ENCODE data around the gene HHIPL1.

HHIPL1 gene

GRCh38 chr14:99679111-99679510 is 34.2 kb downstream of the HHIPL1 start:
- no peak overlapping the region for H3K4me3 ChIP-seq (ENCODE audit: low read depth, low read length)
- no peak for DNase-seq (ENCODE audit: low read depth)
- no peak for TF ChIP-seq CTCF (IDR thresholded peaks at IDR 0.05; ENCODE audit: insufficient read depth, low read depth, low read length, missing control alignments)

- no peak overlapping the region for H3K4me3 ChIP-seq (ENCODE audit: low read depth, low read length)
- no peak for DNase-seq (ENCODE audit: low read depth)
- no peak for TF ChIP-seq CTCF (IDR thresholded peaks at IDR 0.05; ENCODE audit: insufficient read depth, low read depth, low read length, missing control alignments)
Measured at GRCh38 chr14:99679543-99679942, 34.6 kb downstream of the HHIPL1 start.

GRCh38 chr14:99679996-99680395 is 35.1 kb downstream of the HHIPL1 start:
- no peak for DNase-seq (ENCODE audit: low read depth)
- no peak overlapping the region for H3K4me3 ChIP-seq (ENCODE audit: low read depth, low read length)
- TF ChIP-seq CTCF (IDR thresholded peaks at IDR 0.05; ENCODE audit: insufficient read depth, low read depth, low read length, missing control alignments) = no peak

- H3K4me3 ChIP-seq (ENCODE audit: low read depth, low read length) = no peak overlapping the region
- no peak for DNase-seq (ENCODE audit: low read depth)
- TF ChIP-seq CTCF (IDR thresholded peaks at IDR 0.05; ENCODE audit: insufficient read depth, low read depth, low read length, missing control alignments) = no peak
Measured at GRCh38 chr14:99681101-99681831, 36.3 kb downstream of the HHIPL1 start.

DNA sequence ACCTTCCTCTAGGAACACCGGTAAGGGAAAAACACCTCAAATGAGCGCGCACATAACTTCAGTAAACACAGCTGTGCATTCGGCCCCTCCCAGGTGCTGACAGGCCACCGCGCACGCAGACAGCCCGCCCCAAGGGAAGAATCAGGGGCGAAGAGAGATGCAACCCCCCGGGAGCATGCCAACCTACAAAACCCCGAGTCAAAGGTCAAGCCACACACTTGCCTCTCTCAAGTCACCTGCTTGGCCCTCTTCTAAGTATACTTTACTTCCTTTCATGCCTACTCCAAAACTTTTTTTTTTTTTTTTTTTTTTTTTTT is 36.9 kb downstream of the HHIPL1 start:
- no peak overlapping the region for H3K4me3 ChIP-seq (ENCODE audit: low read depth, low read length)
- DNase-seq (ENCODE audit: low read depth) = no peak
- no peak for TF ChIP-seq CTCF (IDR thresholded peaks at IDR 0.05; ENCODE audit: insufficient read depth, low read depth, low read length, missing control alignments)

GRCh38 chr14:99682809-99683618 is 38.1 kb downstream of the HHIPL1 start:
- TF ChIP-seq CTCF (IDR thresholded peaks at IDR 0.05; ENCODE audit: insufficient read depth, low read depth, low read length, missing control alignments) = peak; percentile 90
- peak; percentile 82 for DNase-seq (ENCODE audit: low read depth)
- H3K4me3 ChIP-seq (ENCODE audit: low read depth, low read length) = peak overlapping the region; percentile 74

All from GM12865 (cell line).